HepG2 (cell line): ENCODE results near the gene SIK2. TPM values are rescaled to one million over a fixed set of nuclear protein-coding genes. Genes with fewer than 3 reads are reported as not detected.
A peak's percentile ranks its signal among the peaks of the same experiment; 100 is the strongest.

Experiments used
- ATAC-seq: fragments of 200-7000 bp; cut with Tn5 transposase; 3 replicates; pipeline ENCODE4 v1.9.1; 2020; ENCODE audit warnings: mild to moderate bottlenecking, moderate library complexity
- BruUV-seq: library from RNA; stranded (reverse); fragments of 400-500 nt; replicated peaks from 2 replicates; lab custom pipeline; 2021; lab: Mats Ljungman, UMichigan
- CTCF ChIA-PET: fragments of 300-600 bp; formaldehyde crosslinking; extraction: SDS; loops from one replicate; lab custom pipeline; 2021; ENCODE audit warnings: low total read pairs, inconsistent platforms, low intra/inter-chr PET ratio; lab: Yijun Ruan, JAX
- POLR2A ChIA-PET: fragments of 350-600 bp; sonication (Branson Sonifier 250); formaldehyde crosslinking; loops from one replicate; lab custom pipeline; 2020; ENCODE audit warnings: antibody characterized with exemption, inconsistent platforms; lab: Yijun Ruan, JAX
- DNase-seq: peaks from one replicate; pipeline ENCODE4 v3.0.0-alpha.2; 2015; ENCODE audit warnings: low spot score
- FAIRE-seq: peaks from 3 replicates; lab custom pipeline; 2011; peaks lifted over from hg19 to GRCh38; lab: Jason Lieb, UNC
- H2AFZ ChIP-seq: one replicate; pipeline ENCODE4 v1.6.1; 2011; ENCODE audit warnings: low read length, inconsistent platforms
- H3K27ac ChIP-seq: fragments of 300-600 bp; 3 replicates; pipeline ENCODE4 v1.8.0; 2011; ENCODE audit warnings: mixed run types, mild to moderate bottlenecking, mixed read lengths, low read length, inconsistent platforms; ENCODE audit not compliant: insufficient read depth; ENCODE audit errors: extremely low read length
- H3K27me3 ChIP-seq, 2 experiments: fragments of 200-600 bp in 1 of 2; 2 replicates in 1 of 2; 3 replicates in 1 of 2; pipeline versions ENCODE4 v1.6.0 to v1.8.0; 2011; ENCODE audit warnings: low read length in 2 of 2, mild to moderate bottlenecking in 2 of 2, moderate library complexity in 2 of 2, inconsistent platforms in 1 of 2; ENCODE audit not compliant: insufficient read depth in 2 of 2, control insufficient read depth in 1 of 2
- H3K36me3 ChIP-seq, 2 experiments: fragments of 200-600 bp in 1 of 2; replicated peaks in 1 of 2; 2 replicates in 1 of 2; 3 replicates in 1 of 2; pipeline versions ENCODE4 v1.5.1 to v1.8.0; 2011; ENCODE audit warnings: low read length in 2 of 2, inconsistent platforms in 1 of 2; ENCODE audit not compliant: insufficient read depth in 2 of 2, control insufficient read depth in 1 of 2
- H3K4me1 ChIP-seq: 2 replicates; pipeline ENCODE4 v1.5.1; 2012; ENCODE audit warnings: low read length, inconsistent platforms; ENCODE audit not compliant: insufficient read depth
- H3K4me2 ChIP-seq: 2 replicates; pipeline ENCODE4 v1.6.0; 2011; ENCODE audit warnings: low read depth, low read length, inconsistent platforms
- H3K4me3 ChIP-seq, 3 experiments: fragments of 200-600 bp in 1 of 3; sonication (generic), shearing (Covaris generic) in 1 of 3; replicated peaks in 1 of 3; 2 replicates each; pipeline ENCODE4 v1.5.1; 2011 to 2016; ENCODE audit warnings: low read length in 3 of 3, inconsistent platforms in 2 of 3, low read depth in 2 of 3, mild to moderate bottlenecking in 2 of 3, control low read depth in 1 of 3, mixed read lengths in 1 of 3; ENCODE audit not compliant: insufficient read depth in 1 of 3
- H3K79me2 ChIP-seq: one replicate; pipeline ENCODE4 v1.6.1; 2011; ENCODE audit warnings: low read length, inconsistent platforms; ENCODE audit not compliant: insufficient read depth
- H3K9ac ChIP-seq: 2 replicates; pipeline ENCODE4 v1.6.0; 2011; ENCODE audit warnings: mild to moderate bottlenecking, low read depth, low read length, inconsistent platforms; ENCODE audit not compliant: insufficient read depth
- H3K9me3 ChIP-seq: 2 replicates; pipeline ENCODE4 v1.5.1; 2012; ENCODE audit warnings: mild to moderate bottlenecking, low read length
- H4K20me1 ChIP-seq: 2 replicates; pipeline ENCODE4 v1.6.0; 2011; ENCODE audit warnings: inconsistent platforms, mild to moderate bottlenecking, low read length, moderate library complexity; ENCODE audit not compliant: insufficient read depth
- FOSL2 ChIP-seq: sonication (generic); formaldehyde crosslinking; IDR thresholded peaks from 2 replicates; pipeline ENCODE4 v1.4.0; 2020; ENCODE audit warnings: missing genetic modification reagents
- HNF4G ChIP-seq, 2 experiments: sonication (generic) in 1 of 2; formaldehyde crosslinking in 1 of 2; IDR thresholded peaks; 2 replicates each; pipeline versions ENCODE4 v1.4.0 to v1.6.1; 2011 to 2020; ENCODE audit warnings: borderline replicate concordance in 2 of 2, low read depth in 2 of 2, mild to moderate bottlenecking in 2 of 2, low read length in 1 of 2, missing genetic modification reagents in 1 of 2, moderate library complexity in 1 of 2
- NR0B2 ChIP-seq: sonication (generic); formaldehyde crosslinking; IDR thresholded peaks from 2 replicates; pipeline ENCODE4 v1.4.0; 2020; ENCODE audit warnings: mild to moderate bottlenecking, missing genetic modification reagents
- PHF5A ChIP-seq: IDR thresholded peaks from one replicate; pipeline ENCODE4 v1.6.1; 2018; ENCODE audit warnings: low read depth, missing genetic modification reagents; ENCODE audit not compliant: unreplicated experiment
- PHF8 ChIP-seq: sonication (generic); formaldehyde crosslinking; IDR thresholded peaks from 2 replicates; pipeline ENCODE4 v1.5.0; 2020; ENCODE audit warnings: missing genetic modification reagents
- RFX5 ChIP-seq: IDR thresholded peaks from 2 replicates; pipeline ENCODE4 v1.6.1; 2011; ENCODE audit warnings: low read depth, low read length, improper control_type of control experiment
- SNAPC2 ChIP-seq: sonication (generic); formaldehyde crosslinking; IDR thresholded peaks from 2 replicates; pipeline ENCODE4 v1.8.1; 2022; ENCODE audit warnings: mild to moderate bottlenecking, missing genetic modification reagents
- TCF12 ChIP-seq, 2 experiments: fragments of 450-650 bp in 1 of 2; sonication (generic) in 1 of 2; formaldehyde crosslinking in 1 of 2; IDR thresholded peaks; 2 replicates each; pipeline versions ENCODE4 v1.6.1 to v1.8.0; 2017 to 2022; ENCODE audit warnings: antibody characterized with exemption in 1 of 2, mild to moderate bottlenecking in 1 of 2, missing genetic modification reagents in 1 of 2, moderate library complexity in 1 of 2
- ZNF274 ChIP-seq: sonication (generic); formaldehyde crosslinking; IDR thresholded peaks from 2 replicates; pipeline ENCODE4 v1.5.1; 2020; ENCODE audit warnings: mild to moderate bottlenecking, missing genetic modification reagents
- ZNF609 ChIP-seq: sonication (generic); formaldehyde crosslinking; IDR thresholded peaks from 2 replicates; pipeline ENCODE4 v1.4.0; 2020; ENCODE audit warnings: mild to moderate bottlenecking, missing genetic modification reagents, borderline replicate concordance
- ZNF749 ChIP-seq: sonication (generic); formaldehyde crosslinking; IDR thresholded peaks from 2 replicates; pipeline ENCODE4 v1.8.0; 2022; ENCODE audit warnings: mild to moderate bottlenecking, missing genetic modification reagents, moderate library complexity, borderline replicate concordance
- WGBS: methylation state at CpG from one replicate; pipeline ENCODE4 v1.1.6; 2017; ENCODE audit warnings: low lambda C conversion rate; 5-methylcytosine and 5-hydroxymethylcytosine counted together
- in situ Hi-C: cut with HindIII; loops from 2 replicates; pipeline ENCODE4 v1.10.0; 2017; ENCODE audit warnings: low pct_unique_long_range_greater_than_20kb; ENCODE audit not compliant: extremely low pct_ligation_motif_present
- intact Hi-C: fragments of 100-400 bp; cut with micrococcal nuclease; formaldehyde crosslinking; loops from one replicate; pipeline ENCODE4 v1.10.0; 2022; ENCODE audit not compliant: unreplicated experiment
- polyA plus RNA-seq, 8 experiments: library from polyadenylated mRNA; depleted of rRNA in 3 of 8; stranded (reverse) in 7 of 8; unstranded in 1 of 8; fragments of >200 nt; fragmentation: Illumina TruSeq in 4 of 8; extraction: Trizol in 4 of 8; gene quantifications; 2 replicates each; pipeline versions ENCODE4 v1.2.1 to v1.2.3, GENCODE V29; 2011 to 2016; ENCODE audit warnings: low read depth in 4 of 8, missing spikeins in 1 of 8, mixed read lengths in 1 of 8; ENCODE audit not compliant: insufficient read depth in 1 of 8
- total RNA-seq, 5 experiments: library from RNA; depleted of rRNA; stranded (reverse); fragments of >200 nt; fragmentation: Illumina TruSeq; extraction: Trizol; gene quantifications; 2 replicates each; pipeline ENCODE4 v1.2.3, GENCODE V29; 2016; ENCODE audit warnings: low read depth in 1 of 5

The SIK2 gene
- total and polyA plus RNA-seq, 2 of the 13 experiments (the other 11 are each of a cell fraction or from before 2014, with no cell fraction given) = 8.1 to 15.4 TPM

- Histone ChIP-seq H3K27me3 (no peaks in the 10 kb centered on the region), H3K36me3 (peaks cover 24 to 61% of the 10 kb centered on the region in 2 experiments), H3K4me2 (no peak overlapping the region), H2AFZ (no peak overlapping the region), H4K20me1 (no peaks in the 10 kb centered on the region), H3K9ac (no peak overlapping the region), H3K4me1 (peaks cover 28% of the 10 kb centered on the region), H3K27ac (no peak overlapping the region), H3K4me3 (no peak overlapping the region), H3K79me2 (no peaks in the 10 kb centered on the region), H3K9me3 (no peaks in the 10 kb centered on the region)
- 90% methylated on average over 6 of the region's 6 CpGs for WGBS
- POLR2A ChIA-PET = no interaction called here
- intact Hi-C loops = no loop called here
- CTCF ChIA-PET = no interaction called here
- DNase-seq = peak; percentile 30
- FAIRE-seq = no peak
- no peak; the same call in 2 of the 3 replicates for ATAC-seq
- BruUV-seq = no TSS peak
- in situ Hi-C loops = no loop called here
- TF ChIP-seq FOSL2 (CRISPR knock-in tag) = peak; percentile 32; the same call in 1 of the 2 replicates
- no peak for TF ChIP-seq ZNF274 (CRISPR knock-in tag)
These were observed 116.2 kb downstream of the SIK2 start for GRCh38 chr11:111718436-111718835.

- ATAC-seq (no peak), DNase-seq (no peak), FAIRE-seq (no peak)
- H3K4me1 ChIP-seq = peaks cover 28% of the 10 kb centered on the region
- H3K9me3 ChIP-seq = no peaks in the 10 kb centered on the region
- BruUV-seq = no TSS peak
- no peaks in the 10 kb centered on the region for H4K20me1 ChIP-seq
- H3K27me3 ChIP-seq = no peaks in the 10 kb centered on the region
- in situ Hi-C loops (no loop called here), intact Hi-C loops (no loop called here)
- H3K4me3 ChIP-seq = no peak overlapping the region
- POLR2A ChIA-PET = no interaction called here
- 97% methylated on average over 5 of the region's 5 CpGs for WGBS
- H3K79me2 ChIP-seq = no peaks in the 10 kb centered on the region
- no peak overlapping the region for H2AFZ ChIP-seq
- H3K9ac ChIP-seq = no peak overlapping the region
- peaks cover 26 to 63% of the 10 kb centered on the region in 2 experiments for H3K36me3 ChIP-seq
- CTCF ChIA-PET = no interaction called here
- H3K4me2 ChIP-seq = no peak overlapping the region
- H3K27ac ChIP-seq = no peak overlapping the region
- TF ChIP-seq HNF4G (IDR thresholded peaks at IDR 0.05; ENCODE audit: borderline replicate concordance, low read depth, low read length) (no peak), HNF4G (CRISPR knock-in tag; IDR thresholded peaks at IDR 0.05; ENCODE audit: borderline replicate concordance, low read depth) (no peak), NR0B2 (CRISPR knock-in tag) (no peak), PHF5A (CRISPR knock-in tag) (no peak), PHF8 (CRISPR knock-in tag) (no peak), ZNF609 (no peak), ZNF749 (CRISPR knock-in tag) (no peak), SNAPC2 (CRISPR knock-in tag) (no peak), TCF12 (IDR thresholded peaks at IDR 0.05) (no peak), TCF12 (CRISPR knock-in tag; IDR thresholded peaks at IDR 0.05) (no peak), RFX5 (no peak)
These were observed 116.6 kb downstream of the SIK2 start for GRCh38 chr11:111718859-111719258.
